H9 (cell line): Measurements from ENCODE around the gene SLC25A4. TPM values are rescaled to one million over a fixed set of nuclear protein-coding genes. Genes with fewer than 3 reads are reported as not detected.
A peak's percentile ranks its signal among the peaks of the same experiment; 100 is the strongest.

Experiments used
- DNase-seq: peaks from one replicate; pipeline ENCODE4 v3.0.0-alpha.2; 2017
- H2AFZ ChIP-seq: one replicate; pipeline ENCODE4 v1.6.1; 2013; ENCODE audit warnings: mild to moderate bottlenecking, low read length, control low read depth, moderate library complexity
- H2AK5ac ChIP-seq: 2 replicates; pipeline ENCODE4 v1.6.1; 2013; ENCODE audit warnings: low read length, control low read depth, mixed read lengths; ENCODE audit not compliant: insufficient read length
- H2BK120ac ChIP-seq: one replicate; pipeline ENCODE4 v1.6.1; 2013; ENCODE audit warnings: low read depth, mild to moderate bottlenecking, low read length, control low read depth, inconsistent platforms; ENCODE audit not compliant: poor library complexity, severe bottlenecking
- H2BK12ac ChIP-seq: 2 replicates; pipeline ENCODE4 v1.6.1; 2013; ENCODE audit warnings: low read length, control low read depth, mixed read lengths, low read depth; ENCODE audit not compliant: insufficient read length
- H2BK15ac ChIP-seq: 2 replicates; pipeline ENCODE4 v1.6.1; 2013; ENCODE audit warnings: low read depth, low read length, control low read depth
- H2BK20ac ChIP-seq: one replicate; pipeline ENCODE4 v1.6.1; 2013; ENCODE audit warnings: low read depth, mild to moderate bottlenecking, low read length, control low read depth, inconsistent platforms; ENCODE audit not compliant: poor library complexity, severe bottlenecking
- H2BK5ac ChIP-seq: 2 replicates; pipeline ENCODE4 v1.6.1; 2013; ENCODE audit warnings: low read length, control low read depth, mixed read lengths; ENCODE audit not compliant: insufficient read length
- H3K14ac ChIP-seq: 2 replicates; pipeline ENCODE4 v1.6.1; 2013; ENCODE audit warnings: low read length, control low read depth; ENCODE audit not compliant: insufficient read depth
- H3K18ac ChIP-seq: 2 replicates; pipeline ENCODE4 v1.6.1; 2013; ENCODE audit warnings: low read depth, mild to moderate bottlenecking, mixed read lengths, low read length, control low read depth; ENCODE audit not compliant: insufficient read length
- H3K23ac ChIP-seq: 2 replicates; pipeline ENCODE4 v1.6.1; 2013; ENCODE audit warnings: low read length, control low read depth, mixed read lengths, low read depth; ENCODE audit not compliant: insufficient read length
- H3K23me2 ChIP-seq: 2 replicates; pipeline ENCODE4 v1.6.1; 2013; ENCODE audit warnings: low read depth, mild to moderate bottlenecking, mixed read lengths, low read length, control low read depth; ENCODE audit not compliant: insufficient read length, poor library complexity, severe bottlenecking
- H3K27ac ChIP-seq: 2 replicates; pipeline ENCODE4 v1.5.1; 2013; ENCODE audit warnings: low read length, control low read depth, mixed read lengths, low read depth; ENCODE audit not compliant: insufficient read length
- H3K27me3 ChIP-seq: 2 replicates; pipeline ENCODE4 v1.6.1; 2013; ENCODE audit warnings: low read length, control low read depth, inconsistent platforms; ENCODE audit not compliant: insufficient read depth
- H3K4ac ChIP-seq: 2 replicates; pipeline ENCODE4 v1.6.1; 2013; ENCODE audit warnings: low read depth, mild to moderate bottlenecking, control low read depth, inconsistent platforms, low read length, moderate library complexity
- H3K4me1 ChIP-seq: 2 replicates; pipeline ENCODE4 v1.6.1; 2013; ENCODE audit warnings: low read length, control low read depth, inconsistent platforms; ENCODE audit not compliant: insufficient read depth
- H3K4me2 ChIP-seq: 2 replicates; pipeline ENCODE4 v1.6.1; 2013; ENCODE audit warnings: low read length, control low read depth, mixed read lengths; ENCODE audit not compliant: insufficient read length, insufficient read depth
- H3K56ac ChIP-seq: 2 replicates; pipeline ENCODE4 v1.6.1; 2013; ENCODE audit warnings: low read depth, mild to moderate bottlenecking, mixed read lengths, low read length, control low read depth; ENCODE audit not compliant: insufficient read length
- H3K79me1 ChIP-seq: 2 replicates; pipeline ENCODE4 v1.6.1; 2013; ENCODE audit warnings: low read depth, mild to moderate bottlenecking, moderate library complexity, low read length, control low read depth, inconsistent platforms; ENCODE audit not compliant: insufficient read depth, poor library complexity, severe bottlenecking
- H3K79me2 ChIP-seq: 2 replicates; pipeline ENCODE4 v1.6.1; 2013; ENCODE audit warnings: low read length, control low read depth, inconsistent platforms; ENCODE audit not compliant: insufficient read depth
- H3K9ac ChIP-seq: 2 replicates; pipeline ENCODE4 v1.6.1; 2013; ENCODE audit warnings: low read length, control low read depth, mixed read lengths; ENCODE audit not compliant: insufficient read length; ENCODE audit errors: extremely low read depth
- H3K9me3 ChIP-seq: one replicate; pipeline ENCODE4 v1.6.1; 2013; ENCODE audit warnings: low read depth, low read length, inconsistent platforms; ENCODE audit not compliant: control insufficient read depth
- H3T11ph ChIP-seq: one replicate; pipeline ENCODE4 v1.6.1; 2013; ENCODE audit warnings: mild to moderate bottlenecking, low read length, control low read depth, inconsistent platforms
- H4K20me1 ChIP-seq: one replicate; pipeline ENCODE4 v1.6.1; 2013; ENCODE audit not compliant: control insufficient read depth, insufficient read length, insufficient read depth
- H4K5ac ChIP-seq: 2 replicates; pipeline ENCODE4 v1.6.1; 2013; ENCODE audit warnings: low read depth, mild to moderate bottlenecking, mixed read lengths, low read length, control low read depth; ENCODE audit not compliant: insufficient read length
- H4K8ac ChIP-seq: replicated peaks from 2 replicates; pipeline ENCODE4 v1.6.1; 2013; ENCODE audit warnings: low read length, control low read depth, mixed read lengths, low read depth; ENCODE audit not compliant: insufficient read length
- H4K91ac ChIP-seq: 2 replicates; pipeline ENCODE4 v1.6.1; 2013; ENCODE audit warnings: low read depth, mild to moderate bottlenecking, moderate library complexity, mixed read lengths, low read length, control low read depth; ENCODE audit not compliant: insufficient read length
- H3K27ac Mint-ChIP-seq, 3 experiments: 2 replicates in 2 of 3; 3 replicates in 1 of 3; pipeline ENCODE4 v1.8.0; 2020 to 2021; ENCODE audit warnings: mixed read lengths in 3 of 3, mild to moderate bottlenecking in 1 of 3, moderate library complexity in 1 of 3
- H3K27me3 Mint-ChIP-seq: 2 replicates; pipeline ENCODE4 v1.8.0; 2021; ENCODE audit warnings: low read depth, mild to moderate bottlenecking, moderate library complexity, mixed read lengths
- H3K36me3 Mint-ChIP-seq, 3 experiments: 2 replicates in 2 of 3; 3 replicates in 1 of 3; pipeline ENCODE4 v1.8.0; 2020 to 2021; ENCODE audit warnings: low read depth in 3 of 3, mixed read lengths in 3 of 3; ENCODE audit not compliant: insufficient read depth in 1 of 3
- H3K4me1 Mint-ChIP-seq, 2 experiments: 2 replicates each; pipeline ENCODE4 v1.8.0; 2020; ENCODE audit warnings: mixed read lengths in 2 of 2
- H3K4me3 Mint-ChIP-seq, 2 experiments: 2 replicates in 1 of 2; 3 replicates in 1 of 2; pipeline ENCODE4 v1.8.0; 2020 to 2021; ENCODE audit warnings: mild to moderate bottlenecking in 2 of 2, mixed read lengths in 2 of 2, moderate library complexity in 1 of 2
- H3K9me3 Mint-ChIP-seq, 2 experiments: 2 replicates in 1 of 2; 3 replicates in 1 of 2; pipeline ENCODE4 v1.8.0; 2020; ENCODE audit warnings: mild to moderate bottlenecking in 2 of 2, mixed read lengths in 2 of 2, moderate library complexity in 1 of 2
- WGBS: extraction: QIAGEN DNeasy Blood & Tissue Kit; methylation state at CpG from one replicate; pipeline ENCODE4 v1.1.7; 2013; ENCODE audit warnings: missing lambda C conversion rate, low lambda C conversion rate, mixed read lengths; ENCODE audit not compliant: insufficient read length; ENCODE audit errors: extremely low coverage; 5-methylcytosine and 5-hydroxymethylcytosine counted together
- total RNA-seq: library from RNA; stranded (reverse); gene quantifications from 2 replicates; pipeline ENCODE4 v1.2.1, GENCODE V29; 2021
- TF ChIP-seq, protein P1 (sequence below): fragments of 200-600 bp; sonication (generic); conservative IDR thresholded peaks from 3 replicates; pipeline ENCODE4 v1.8.0; 2021; ENCODE audit warnings: antibody characterized with exemption, mild to moderate bottlenecking

Gene SLC25A4
- total RNA-seq, 1 experiment from 2014 or later, result 54.4 TPM

DNA sequence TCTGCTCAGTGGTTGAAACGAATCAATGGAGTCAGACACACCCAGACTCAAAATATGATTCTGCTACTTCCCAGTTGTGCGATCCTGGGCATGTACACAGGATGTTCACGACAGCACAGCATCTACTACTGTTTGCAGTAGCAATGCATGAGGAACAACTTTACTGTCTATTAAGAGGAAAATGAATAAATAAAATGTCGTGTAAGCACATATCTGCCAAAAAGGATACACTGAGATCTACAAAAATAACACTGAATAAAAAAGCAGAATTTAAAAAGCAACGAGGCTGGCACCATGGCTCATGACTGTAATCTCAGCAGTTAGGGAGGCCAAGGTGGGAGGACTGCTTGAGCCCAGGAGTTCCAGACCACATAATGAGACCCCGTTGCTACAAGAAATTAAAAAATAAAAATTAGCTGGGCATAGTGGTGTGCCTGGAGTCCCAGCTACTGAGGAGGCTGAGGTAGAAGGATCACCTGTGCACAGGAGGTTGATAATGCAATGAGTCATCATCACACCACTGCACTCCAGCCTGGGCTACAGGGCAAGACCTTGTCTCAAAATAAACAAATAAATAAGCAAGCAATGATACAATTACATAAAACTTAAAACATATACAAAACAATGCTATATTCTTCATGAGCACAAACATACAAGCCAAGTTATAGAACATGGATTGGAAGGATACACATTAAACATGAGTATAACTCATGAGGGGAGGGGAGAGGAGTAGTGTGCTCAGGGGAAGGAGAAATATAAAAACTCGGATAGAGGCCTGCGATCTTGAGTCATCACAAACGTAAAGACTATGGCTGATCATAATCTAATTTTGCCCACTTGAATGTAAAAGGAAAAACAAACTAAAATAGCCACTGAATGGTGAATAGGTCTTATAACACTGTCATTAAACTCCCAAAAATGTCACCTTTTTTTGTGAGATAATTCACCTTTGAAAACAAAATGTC lies 52.1 kb downstream of the SLC25A4 start:
- TF ChIP-seq, protein P1, sequence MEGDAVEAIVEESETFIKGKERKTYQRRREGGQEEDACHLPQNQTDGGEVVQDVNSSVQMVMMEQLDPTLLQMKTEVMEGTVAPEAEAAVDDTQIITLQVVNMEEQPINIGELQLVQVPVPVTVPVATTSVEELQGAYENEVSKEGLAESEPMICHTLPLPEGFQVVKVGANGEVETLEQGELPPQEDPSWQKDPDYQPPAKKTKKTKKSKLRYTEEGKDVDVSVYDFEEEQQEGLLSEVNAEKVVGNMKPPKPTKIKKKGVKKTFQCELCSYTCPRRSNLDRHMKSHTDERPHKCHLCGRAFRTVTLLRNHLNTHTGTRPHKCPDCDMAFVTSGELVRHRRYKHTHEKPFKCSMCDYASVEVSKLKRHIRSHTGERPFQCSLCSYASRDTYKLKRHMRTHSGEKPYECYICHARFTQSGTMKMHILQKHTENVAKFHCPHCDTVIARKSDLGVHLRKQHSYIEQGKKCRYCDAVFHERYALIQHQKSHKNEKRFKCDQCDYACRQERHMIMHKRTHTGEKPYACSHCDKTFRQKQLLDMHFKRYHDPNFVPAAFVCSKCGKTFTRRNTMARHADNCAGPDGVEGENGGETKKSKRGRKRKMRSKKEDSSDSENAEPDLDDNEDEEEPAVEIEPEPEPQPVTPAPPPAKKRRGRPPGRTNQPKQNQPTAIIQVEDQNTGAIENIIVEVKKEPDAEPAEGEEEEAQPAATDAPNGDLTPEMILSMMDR, result no peak
- Histone ChIP-seq H4K5ac (no peak overlapping the region), H2BK5ac (no peak overlapping the region), H2BK20ac (no peak overlapping the region), H4K91ac (no peak overlapping the region), H3K23ac (no peak overlapping the region), H3K79me2 (peaks cover 2% of the 10 kb centered on the region; the same call in 1 of the 2 replicates), H3K9ac (no peak overlapping the region), H3K79me1 (no peaks in the 10 kb centered on the region), H2BK120ac (no peak overlapping the region), H3K9me3 (no peaks in the 10 kb centered on the region), H3K4me1 (peaks cover 4% of the 10 kb centered on the region; the same call in 1 of the 2 replicates), H3K4ac (no peak overlapping the region), H3K14ac (no peak overlapping the region), H4K20me1 (no peaks in the 10 kb centered on the region), H3T11ph (no peak overlapping the region), H3K27ac (no peak overlapping the region), H2BK15ac (no peak overlapping the region), H2BK12ac (no peak overlapping the region), H2AK5ac (no peak overlapping the region), H3K4me2 (no peak overlapping the region), H3K23me2 (no peaks in the 10 kb centered on the region), H3K18ac (no peak overlapping the region), H3K56ac (no peak overlapping the region), H3K27me3 (no peaks in the 10 kb centered on the region), H2AFZ (no peak overlapping the region), H4K8ac (no peak overlapping the region)
- WGBS, result no CpG with 5 or more reads among the region's 9 CpGs
- DNase-seq, result no peak
- no peaks in the 10 kb centered on the region for H3K27me3 Mint-ChIP-seq
- H3K9me3 Mint-ChIP-seq, result no peaks in the 10 kb centered on the region
- peaks cover 9 to 10% of the 10 kb centered on the region in 2 experiments for H3K4me1 Mint-ChIP-seq
- 0 out of 7 replicates have a peak overlapping the region, but pooled peaks of 1 of the 3 experiments have one; percentile 16 for H3K27ac Mint-ChIP-seq
- H3K4me3 Mint-ChIP-seq, result no peak overlapping the region
- H3K36me3 Mint-ChIP-seq, result peaks cover 3 to 23% (median 15%) of the 10 kb centered on the region in 3 experiments; a peak in 5 of 7 replicates
